Effector CD8-positive, alpha-beta T cell (primary cell): Measurements from ENCODE around the gene CALML4.

ENCODE experiments used
- DNase-seq: peaks from one replicate; lab custom pipeline; 2025; lab: John Stamatoyannopoulos, UW

The CALML4 gene

GRCh38 chr15:68143785-68144184 is 61.3 kb downstream of the CALML4 start:
- DNase-seq, result no peak

GRCh38 chr15:68143129-68143528 is 62.0 kb downstream of the CALML4 start:
- no peak for DNase-seq
